ENCODE measurements around the gene ARL16.

ARL16 gene, protein sequence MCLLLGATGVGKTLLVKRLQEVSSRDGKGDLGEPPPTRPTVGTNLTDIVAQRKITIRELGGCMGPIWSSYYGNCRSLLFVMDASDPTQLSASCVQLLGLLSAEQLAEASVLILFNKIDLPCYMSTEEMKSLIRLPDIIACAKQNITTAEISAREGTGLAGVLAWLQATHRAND

GRCh38 chr17:81683584-81684441 lies at the start of gene ARL16, which contains the start of gene HGS:
TSS of gene ARL16 (minus strand) at chr17:81683797. CDS start at chr17:81683753, 44 bp downstream.
TSS of gene HGS (plus strand) at chr17:81684011. CDS start at chr17:81684067, 56 bp downstream.
- DNase-seq: peak; percentile 96

GRCh38 chr17:81727324-81728031 lies 43.9 kb upstream of the ARL16 start:
- peak; percentile 94 for DNase-seq

DNA sequence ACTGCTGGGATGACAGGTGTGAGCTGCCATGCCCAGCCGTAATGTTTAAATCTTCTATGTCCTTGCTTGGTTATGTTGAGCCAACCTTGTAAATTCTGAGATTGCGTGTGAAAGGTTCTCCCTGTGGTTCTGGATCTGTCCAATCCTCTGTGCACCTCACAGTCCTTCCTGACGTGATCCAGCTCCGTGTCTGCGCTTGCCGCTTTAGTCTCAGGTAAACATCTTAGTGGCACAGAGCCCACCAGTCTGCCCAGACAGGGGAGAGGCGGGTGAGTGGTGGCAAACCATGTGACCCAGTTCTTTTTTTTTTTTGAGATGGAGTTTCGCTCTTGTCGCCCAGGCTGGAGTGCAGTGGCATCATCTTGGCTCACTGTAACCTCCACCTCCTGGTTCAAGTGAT lies 42.4 kb upstream of the ARL16 start:
- DNase-seq: no peak

- no peak for DNase-seq
Observed at GRCh38 chr17:81725439-81725838, 41.8 kb upstream of the ARL16 start.

DNA sequence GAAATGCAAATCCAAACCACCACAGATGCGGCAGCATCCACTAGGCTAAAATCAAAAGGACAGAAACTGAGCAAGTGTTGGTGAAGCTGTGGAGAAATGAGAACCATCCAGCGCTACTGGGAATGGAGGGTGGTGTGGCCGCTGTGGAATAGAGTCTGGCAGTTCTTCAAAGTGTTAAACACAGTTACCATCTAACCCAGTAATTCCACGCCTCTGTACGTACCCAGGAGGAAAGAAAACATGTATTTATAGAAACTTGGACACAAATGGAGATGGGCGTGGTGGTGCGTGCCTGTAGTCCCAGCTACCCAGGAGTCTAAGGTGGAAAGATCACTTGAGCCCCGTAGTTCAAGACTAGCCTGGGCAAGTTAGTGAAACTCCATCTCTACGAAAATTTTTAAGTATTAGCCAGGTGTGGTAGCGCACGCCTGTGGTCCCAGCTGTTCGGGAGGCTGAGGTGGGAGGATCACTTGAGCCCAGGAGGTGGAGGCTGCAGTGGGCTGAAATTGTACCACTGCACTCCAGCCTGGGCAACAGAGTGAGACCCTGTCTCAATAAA lies 40.1 kb upstream of the ARL16 start:
- no peak for DNase-seq

DNA sequence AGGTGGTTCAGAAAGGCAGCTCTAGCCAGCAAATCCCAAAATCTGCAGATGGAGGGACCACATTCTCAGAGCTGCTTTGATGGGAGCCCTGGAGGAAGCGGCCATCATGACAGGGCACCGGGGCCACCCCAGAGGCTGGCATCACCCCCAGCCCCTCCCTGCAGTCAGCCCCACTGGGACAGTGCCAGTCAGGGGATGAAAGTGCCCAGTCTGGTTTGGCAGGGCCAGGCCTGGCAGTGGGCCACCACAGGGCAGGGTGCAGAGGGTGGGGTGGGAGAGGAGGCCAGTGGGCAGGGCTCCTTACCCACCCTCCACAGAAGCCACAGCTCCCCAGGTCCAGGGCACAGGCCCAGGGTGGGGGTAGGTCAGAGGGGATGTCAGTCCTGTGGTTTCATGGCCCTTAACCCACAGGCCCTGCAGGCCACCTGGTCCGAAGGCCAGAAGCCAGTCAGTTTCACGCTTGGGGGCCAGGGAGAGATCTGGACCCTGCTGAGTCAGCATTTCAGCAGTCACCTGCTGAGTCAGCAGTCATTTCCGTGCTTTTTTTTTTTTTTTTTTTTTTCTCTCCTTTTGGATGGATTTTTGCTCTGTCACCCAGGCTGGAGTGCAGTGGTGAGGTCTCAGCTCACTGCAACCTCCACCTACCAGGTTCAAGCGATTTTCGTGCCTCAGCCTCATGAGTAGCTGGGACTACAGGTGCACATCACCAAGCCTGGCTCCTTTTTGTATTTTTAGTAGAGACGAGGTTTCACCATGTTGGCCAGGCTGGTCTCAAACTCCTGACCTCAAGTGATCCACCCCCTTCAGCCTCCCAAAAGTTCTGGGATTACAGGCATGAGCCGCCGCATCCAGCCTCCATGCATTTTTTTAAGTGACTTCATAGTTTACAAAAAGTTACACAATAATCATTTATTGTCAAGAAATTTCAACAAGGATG lies 38.9 kb upstream of the ARL16 start:
- peak; percentile 48 for DNase-seq

GRCh38 chr17:81720267-81721071 lies 36.9 kb upstream of the ARL16 start:
- no peak for DNase-seq

- no peak for DNase-seq
Observed at GRCh38 chr17:81719410-81720266, 36.0 kb upstream of the ARL16 start.

- no peak for DNase-seq
Observed at GRCh38 chr17:81717766-81718089, 34.1 kb upstream of the ARL16 start.

GRCh38 chr17:81717049-81717765 lies 33.6 kb upstream of the ARL16 start:
- DNase-seq: no peak

GRCh38 chr17:81716674-81716996 lies 33.0 kb upstream of the ARL16 start:
- no peak for DNase-seq

DNA sequence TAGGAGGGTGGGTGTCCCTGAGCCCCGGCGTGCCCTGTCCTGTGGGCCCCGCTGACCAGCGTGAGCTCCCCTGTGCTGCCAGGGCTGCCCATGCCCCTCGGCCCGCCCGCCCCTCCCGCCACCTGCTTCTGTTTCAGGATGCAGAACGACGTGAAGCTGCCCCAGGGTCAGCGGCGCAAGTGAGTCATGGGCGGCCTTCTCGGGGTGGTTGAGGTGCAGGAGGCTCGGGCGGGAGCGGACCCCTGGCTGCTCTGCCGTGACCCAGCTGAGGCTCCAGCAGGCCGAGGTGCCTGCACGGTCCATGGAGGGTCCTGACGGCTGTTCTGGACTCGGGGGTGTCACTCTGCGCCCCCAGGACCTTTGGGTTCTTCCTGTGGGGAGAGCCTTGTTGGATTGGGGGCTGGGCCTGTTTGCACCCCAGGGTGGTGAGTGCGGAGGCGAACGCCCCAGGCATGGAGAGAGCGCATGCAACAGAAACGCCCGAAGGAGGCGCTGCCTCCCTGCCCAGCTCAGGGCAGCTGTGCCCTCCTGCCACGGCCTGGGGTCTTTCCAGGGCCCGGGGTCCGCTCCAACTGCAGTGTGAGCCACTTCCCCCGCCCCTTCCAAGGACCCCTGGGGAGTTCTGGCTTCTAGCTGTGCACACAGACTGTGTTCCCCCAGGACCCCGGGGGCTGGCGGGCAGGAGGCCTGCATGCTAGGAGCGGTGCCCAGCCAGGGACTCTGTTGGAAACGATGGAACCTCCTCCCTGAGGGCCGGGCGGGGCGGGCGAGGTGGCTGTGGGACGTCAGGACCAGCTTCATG lies 32.5 kb upstream of the ARL16 start:
- no peak for DNase-seq

DNA sequence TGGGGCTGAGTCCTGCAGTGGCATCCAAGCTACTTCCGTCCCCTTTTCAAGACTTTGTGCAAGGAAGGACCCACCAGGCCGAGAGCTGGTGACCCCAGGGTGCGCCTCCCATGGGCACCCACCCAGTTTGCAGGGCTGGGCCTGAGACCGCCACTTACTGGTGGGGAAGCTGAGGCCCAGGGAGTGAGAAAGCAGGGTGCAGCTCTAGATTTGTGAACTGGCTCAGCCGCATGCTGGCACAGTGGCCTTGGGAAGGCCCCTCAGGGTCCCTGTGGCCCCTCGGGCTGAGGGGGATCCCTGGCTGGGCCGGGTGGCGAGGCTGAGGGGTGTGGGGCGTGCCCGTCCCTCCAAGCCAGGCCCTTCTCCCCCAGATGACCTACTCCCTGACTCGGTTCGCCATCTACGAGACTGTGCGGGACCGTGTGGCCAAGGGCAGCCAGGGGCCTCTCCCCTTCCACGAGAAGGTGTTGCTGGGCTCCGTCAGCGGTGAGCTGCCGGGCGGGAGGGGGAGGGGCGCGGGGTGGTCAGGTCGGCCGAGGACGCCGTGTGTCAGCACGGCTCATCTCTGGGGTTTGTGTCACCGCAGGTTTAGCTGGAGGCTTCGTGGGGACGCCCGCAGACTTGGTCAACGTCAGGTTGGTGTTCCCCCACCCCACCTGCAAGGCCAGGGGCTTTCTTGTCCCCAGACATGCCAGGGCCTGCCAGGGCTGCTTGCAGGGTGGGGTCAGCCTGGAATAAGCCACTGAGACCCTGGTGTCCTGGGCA lies 31.7 kb upstream of the ARL16 start:
- DNase-seq: no peak

GRCh38 chr17:81714412-81715106 lies 31.0 kb upstream of the ARL16 start:
- no peak for DNase-seq

- no peak for DNase-seq
Observed at GRCh38 chr17:81713556-81714411, 30.2 kb upstream of the ARL16 start.

- no peak for DNase-seq
Observed at GRCh38 chr17:81713004-81713555, 29.5 kb upstream of the ARL16 start.
